Astrocyte of the cerebellum (primary cell): ENCODE results near the gene SYT7.

Source experiments
- DNase-seq: peaks from one replicate; pipeline ENCODE4 v3.0.0-alpha.2; 2011; ENCODE audit warnings: low read depth
- H3K4me3 ChIP-seq: 2 replicates; pipeline ENCODE4 v1.5.1; 2011; ENCODE audit warnings: mild to moderate bottlenecking, low read depth, low read length, moderate library complexity
- CTCF ChIP-seq: IDR thresholded peaks from 2 replicates; pipeline ENCODE4 v1.5.1; 2012; ENCODE audit warnings: low read length, low read depth, moderate library complexity, mild to moderate bottlenecking; ENCODE audit errors: missing control alignments
- in situ Hi-C: cut with HindIII; loops from 2 replicates; pipeline ENCODE4 v1.10.0; 2017; ENCODE audit warnings: low sequenced_read_pairs

The SYT7 gene

GRCh38 chr11:61545341-61545740 is 35.5 kb downstream of the SYT7 start:
- H3K4me3 ChIP-seq, result no peak overlapping the region
- no peak for DNase-seq
- peak; percentile 40 for TF ChIP-seq CTCF
- in situ Hi-C loops, result no loop called here

- no peak for TF ChIP-seq CTCF
- DNase-seq, result no peak
- in situ Hi-C loops, result no loop called here
- no peak overlapping the region for H3K4me3 ChIP-seq
These were observed 36.4 kb downstream of the SYT7 start for GRCh38 chr11:61544466-61544865.

- TF ChIP-seq CTCF, result no peak
- DNase-seq, result no peak
- no peak overlapping the region for H3K4me3 ChIP-seq
- in situ Hi-C loops, result no loop called here
These were observed 37.1 kb downstream of the SYT7 start for GRCh38 chr11:61543606-61544306.

- no peak for DNase-seq
- H3K4me3 ChIP-seq, result no peak overlapping the region
- in situ Hi-C loops, result no loop called here
- no peak for TF ChIP-seq CTCF
These were observed 38.2 kb downstream of the SYT7 start for GRCh38 chr11:61542705-61543104.

- in situ Hi-C loops, result no loop called here
- DNase-seq, result no peak
- H3K4me3 ChIP-seq, result no peak overlapping the region
- no peak for TF ChIP-seq CTCF
These were observed 38.8 kb downstream of the SYT7 start for GRCh38 chr11:61542024-61542461.

GRCh38 chr11:61541598-61541997 is 39.3 kb downstream of the SYT7 start:
- in situ Hi-C loops, result no loop called here
- no peak for TF ChIP-seq CTCF

GRCh38 chr11:61540528-61540927 is 40.3 kb downstream of the SYT7 start:
- TF ChIP-seq CTCF, result no peak
- in situ Hi-C loops, result no loop called here
- DNase-seq, result no peak
- no peak overlapping the region for H3K4me3 ChIP-seq

More at GRCh38 chr11:61541598-61541997, 39.3 kb downstream of the SYT7 start:
- no peak for DNase-seq
- H3K4me3 ChIP-seq, result no peak overlapping the region
